ENCODE results near the gene RAB6D.
"Not testable (repeated sequence)": the region's sequence is repeated elsewhere in the genome, so short reads cannot be mapped to it uniquely, and the experiment has no call there.

RAB6D gene

GRCh38 chr2:131391471-131391870 is 27.5 kb upstream of the RAB6D start:
- DNase-seq; ATAC-seq (replicated peaks): not testable (repeated sequence)
- H3K27me3 Mint-ChIP-seq: peaks cover 22 to 48% of the 10 kb centered on the region in 2 donors

GRCh38 chr2:131390495-131391130 is 26.6 kb upstream of the RAB6D start:
- not testable (repeated sequence) for H3K27ac Mint-ChIP-seq; H3K4me3 Mint-ChIP-seq; ATAC-seq (replicated peaks)

More at GRCh38 chr2:131391471-131391870, 27.5 kb upstream of the RAB6D start:
- not testable (repeated sequence) for H3K4me1 Mint-ChIP-seq (ENCODE audit: low read depth in 2 of 2); H3K36me3 Mint-ChIP-seq (ENCODE audit: insufficient read depth); H3K4me3 Mint-ChIP-seq; H3K27ac Mint-ChIP-seq; H3K9me3 Mint-ChIP-seq

GRCh38 chr2:131389657-131390056 is 25.7 kb upstream of the RAB6D start:
- no peaks in the 10 kb centered on the region for H3K36me3 Mint-ChIP-seq (ENCODE audit: insufficient read depth)
- H3K4me3 Mint-ChIP-seq: no peak overlapping the region
- DNase-seq (no peak), ATAC-seq (replicated peaks) (no peak)
- peaks cover 29 to 37% of the 10 kb centered on the region in 2 donors for H3K27me3 Mint-ChIP-seq
- H3K4me1 Mint-ChIP-seq (ENCODE audit: low read depth in 2 of 2): peaks cover 0 to 2% of the 10 kb centered on the region in 2 donors
- H3K9me3 Mint-ChIP-seq: no peaks in the 10 kb centered on the region
- no peak overlapping the region for H3K27ac Mint-ChIP-seq

More at GRCh38 chr2:131390495-131391130, 26.6 kb upstream of the RAB6D start:
- not testable (repeated sequence) for H3K36me3 Mint-ChIP-seq (ENCODE audit: insufficient read depth); H3K4me1 Mint-ChIP-seq (ENCODE audit: low read depth in 2 of 2); DNase-seq; H3K9me3 Mint-ChIP-seq
- peaks cover 29 to 44% of the 10 kb centered on the region in 2 donors for H3K27me3 Mint-ChIP-seq

- not testable (repeated sequence) for H3K36me3 Mint-ChIP-seq (ENCODE audit: insufficient read depth); H3K27ac Mint-ChIP-seq; H3K4me3 Mint-ChIP-seq; DNase-seq; ATAC-seq (replicated peaks); H3K9me3 Mint-ChIP-seq; H3K4me1 Mint-ChIP-seq (ENCODE audit: low read depth in 2 of 2)
- peaks cover 29 to 33% of the 10 kb centered on the region in 2 donors for H3K27me3 Mint-ChIP-seq
Observed at GRCh38 chr2:131388834-131389233, 24.9 kb upstream of the RAB6D start.

GRCh38 chr2:131373111-131373510 is 9.1 kb upstream of the RAB6D start:
- DNase-seq, H3K27ac Mint-ChIP-seq: not testable (repeated sequence)

GRCh38 chr2:131369954-131370353 is 6.0 kb upstream of the RAB6D start:
- peaks cover 14 to 24% of the 10 kb centered on the region in 2 donors for H3K27me3 Mint-ChIP-seq
- ATAC-seq (replicated peaks) (no peak), DNase-seq (no peak)
- no peaks in the 10 kb centered on the region for H3K4me1 Mint-ChIP-seq (ENCODE audit: low read depth in 2 of 2)
- no peak overlapping the region for H3K4me3 Mint-ChIP-seq
- no peaks in the 10 kb centered on the region for H3K9me3 Mint-ChIP-seq
- no peak overlapping the region for H3K27ac Mint-ChIP-seq
- H3K36me3 Mint-ChIP-seq (ENCODE audit: insufficient read depth): no peaks in the 10 kb centered on the region

More at GRCh38 chr2:131373111-131373510, 9.1 kb upstream of the RAB6D start:
- H3K4me3 Mint-ChIP-seq; H3K9me3 Mint-ChIP-seq; ATAC-seq (replicated peaks); H3K27me3 Mint-ChIP-seq; H3K4me1 Mint-ChIP-seq (ENCODE audit: low read depth in 2 of 2); H3K36me3 Mint-ChIP-seq (ENCODE audit: insufficient read depth): not testable (repeated sequence)

- H3K9me3 Mint-ChIP-seq; ATAC-seq (replicated peaks); H3K4me3 Mint-ChIP-seq; DNase-seq; H3K4me1 Mint-ChIP-seq (ENCODE audit: low read depth in 2 of 2); H3K27ac Mint-ChIP-seq; H3K36me3 Mint-ChIP-seq (ENCODE audit: insufficient read depth): not testable (repeated sequence)
- peaks cover 19 to 36% of the 10 kb centered on the region in 2 donors for H3K27me3 Mint-ChIP-seq
Observed at GRCh38 chr2:131368493-131369066, 4.6 kb upstream of the RAB6D start.

- no peak overlapping the region for H3K4me3 Mint-ChIP-seq
- no peaks in the 10 kb centered on the region for H3K9me3 Mint-ChIP-seq
- peaks cover 3 to 7% of the 10 kb centered on the region in 2 donors for H3K4me1 Mint-ChIP-seq (ENCODE audit: low read depth in 2 of 2)
- DNase-seq (no peak), ATAC-seq (replicated peaks) (no peak)
- no peak overlapping the region for H3K27ac Mint-ChIP-seq
- H3K27me3 Mint-ChIP-seq: peaks cover 26 to 46% of the 10 kb centered on the region in 2 donors
- H3K36me3 Mint-ChIP-seq (ENCODE audit: insufficient read depth): peaks cover 3% of the 10 kb centered on the region
Observed at GRCh38 chr2:131367352-131367751, 3.4 kb upstream of the RAB6D start.

GRCh38 chr2:131366643-131367042 is 2.7 kb upstream of the RAB6D start:
- H3K27me3 Mint-ChIP-seq: peaks cover 30 to 52% of the 10 kb centered on the region in 2 donors
- ATAC-seq (replicated peaks) (no peak), DNase-seq (no peak)
- H3K27ac Mint-ChIP-seq: no peak overlapping the region
- peaks cover 3 to 7% of the 10 kb centered on the region in 2 donors for H3K4me1 Mint-ChIP-seq (ENCODE audit: low read depth in 2 of 2)
- H3K9me3 Mint-ChIP-seq: no peaks in the 10 kb centered on the region
- H3K4me3 Mint-ChIP-seq: no peak overlapping the region
- peaks cover 3% of the 10 kb centered on the region for H3K36me3 Mint-ChIP-seq (ENCODE audit: insufficient read depth)

- peaks cover 3 to 7% of the 10 kb centered on the region in 2 donors for H3K4me1 Mint-ChIP-seq (ENCODE audit: low read depth in 2 of 2)
- DNase-seq (no peak), ATAC-seq (replicated peaks) (no peak)
- H3K36me3 Mint-ChIP-seq (ENCODE audit: insufficient read depth): peaks cover 3% of the 10 kb centered on the region
- peaks cover 31 to 57% of the 10 kb centered on the region in 2 donors for H3K27me3 Mint-ChIP-seq
- no peak overlapping the region for H3K27ac Mint-ChIP-seq
- no peak overlapping the region for H3K4me3 Mint-ChIP-seq
- no peaks in the 10 kb centered on the region for H3K9me3 Mint-ChIP-seq
Observed at GRCh38 chr2:131365452-131365851, 1.5 kb upstream of the RAB6D start.

- not testable (repeated sequence) for H3K4me3 Mint-ChIP-seq; H3K4me1 Mint-ChIP-seq (ENCODE audit: low read depth in 2 of 2); ATAC-seq (replicated peaks); H3K9me3 Mint-ChIP-seq; H3K27ac Mint-ChIP-seq; H3K36me3 Mint-ChIP-seq (ENCODE audit: insufficient read depth); DNase-seq
- H3K27me3 Mint-ChIP-seq: peaks cover 40 to 65% of the 10 kb centered on the region in 2 donors
Observed at GRCh38 chr2:131363213-131363612, 755 bp downstream of the RAB6D start.

- not testable (repeated sequence) for ATAC-seq (replicated peaks); H3K36me3 Mint-ChIP-seq (ENCODE audit: insufficient read depth); H3K27ac Mint-ChIP-seq; DNase-seq; H3K9me3 Mint-ChIP-seq; H3K4me3 Mint-ChIP-seq; H3K4me1 Mint-ChIP-seq (ENCODE audit: low read depth in 2 of 2)
- peaks cover 52 to 65% of the 10 kb centered on the region in 2 donors for H3K27me3 Mint-ChIP-seq
Observed at GRCh38 chr2:131361773-131362172, 2.2 kb downstream of the RAB6D start.

GRCh38 chr2:131353167-131353697 is 10.7 kb downstream of the RAB6D start:
- peaks cover 30 to 55% of the 10 kb centered on the region in 2 donors for H3K27me3 Mint-ChIP-seq
- H3K27ac Mint-ChIP-seq; H3K4me3 Mint-ChIP-seq; H3K36me3 Mint-ChIP-seq (ENCODE audit: insufficient read depth); DNase-seq; H3K4me1 Mint-ChIP-seq (ENCODE audit: low read depth in 2 of 2); H3K9me3 Mint-ChIP-seq; ATAC-seq (replicated peaks): not testable (repeated sequence)

GRCh38 chr2:131349021-131349420 is 14.9 kb downstream of the RAB6D start:
- Mint-ChIP-seq H3K27ac (no peak overlapping the region), H3K4me3 (no peak overlapping the region), H3K4me1 (ENCODE audit: low read depth in 2 of 2) (no peaks in the 10 kb centered on the region), H3K9me3 (peaks cover 0 to 3% of the 10 kb centered on the region in 2 donors), H3K27me3 (peaks cover 13 to 41% of the 10 kb centered on the region in 2 donors), H3K36me3 (ENCODE audit: insufficient read depth) (no peaks in the 10 kb centered on the region)
- ATAC-seq (replicated peaks): no peak
- no peak for DNase-seq

All from effector memory CD8-positive, alpha-beta T cell (primary cell).